HL-60 (cell line): ENCODE data around the gene ZSCAN5B.
"Not testable (repeated sequence)": the region's sequence is repeated elsewhere in the genome, so short reads cannot be mapped to it uniquely, and the experiment has no call there.

Experiments used
- DNase-seq, 2 experiments: peaks; one replicate each; pipeline ENCODE4 v3.0.0-alpha.2; 2010 to 2020; ENCODE audit warnings: low read depth in 1 of 2, low spot score in 1 of 2
- H3K27ac ChIP-seq: fragments of 250-450 bp; sonication (Bioruptor Pico); replicated peaks from 2 replicates; pipeline ENCODE4 v1.5.1; 2020; ENCODE audit warnings: mild to moderate bottlenecking, moderate library complexity
- H3K27me3 ChIP-seq: fragments of 250-450 bp; sonication (Bioruptor Pico); 2 replicates; pipeline ENCODE4 v1.5.1; 2021; ENCODE audit warnings: mild to moderate bottlenecking, moderate library complexity; ENCODE audit not compliant: insufficient read depth, poor library complexity, severe bottlenecking
- H3K4me3 ChIP-seq: replicated peaks from 2 replicates; pipeline ENCODE4 v1.5.1; 2011; ENCODE audit warnings: mild to moderate bottlenecking, control low read depth, low read length; ENCODE audit not compliant: insufficient read depth
- GABPA ChIP-seq: IDR thresholded peaks from 2 replicates; pipeline ENCODE4 v1.6.1; 2012; ENCODE audit warnings: low read depth
- POLR2AphosphoS5 ChIP-seq: IDR thresholded peaks from 2 replicates; pipeline ENCODE4 v1.6.1; 2012; ENCODE audit warnings: low read depth
- REST ChIP-seq: IDR thresholded peaks from 2 replicates; pipeline ENCODE4 v1.6.1; 2012; ENCODE audit warnings: low read depth; ENCODE audit not compliant: insufficient replicate concordance
- SPI1 ChIP-seq: IDR thresholded peaks from 2 replicates; pipeline ENCODE4 v1.6.1; 2012; ENCODE audit warnings: low read depth, mild to moderate bottlenecking, borderline replicate concordance
- long read RNA-seq: library from polyadenylated mRNA; unstranded; transcript quantifications from one replicate; pipeline ENCODE4 v2.0.0, GENCODE V29; 2020
- TF ChIP-seq, protein P1 (sequence below): IDR thresholded peaks from one replicate; pipeline ENCODE4 v1.5.1; 2011; ENCODE audit warnings: low read length, control low read depth, inconsistent platforms; ENCODE audit not compliant: insufficient read depth

ZSCAN5B gene, protein sequence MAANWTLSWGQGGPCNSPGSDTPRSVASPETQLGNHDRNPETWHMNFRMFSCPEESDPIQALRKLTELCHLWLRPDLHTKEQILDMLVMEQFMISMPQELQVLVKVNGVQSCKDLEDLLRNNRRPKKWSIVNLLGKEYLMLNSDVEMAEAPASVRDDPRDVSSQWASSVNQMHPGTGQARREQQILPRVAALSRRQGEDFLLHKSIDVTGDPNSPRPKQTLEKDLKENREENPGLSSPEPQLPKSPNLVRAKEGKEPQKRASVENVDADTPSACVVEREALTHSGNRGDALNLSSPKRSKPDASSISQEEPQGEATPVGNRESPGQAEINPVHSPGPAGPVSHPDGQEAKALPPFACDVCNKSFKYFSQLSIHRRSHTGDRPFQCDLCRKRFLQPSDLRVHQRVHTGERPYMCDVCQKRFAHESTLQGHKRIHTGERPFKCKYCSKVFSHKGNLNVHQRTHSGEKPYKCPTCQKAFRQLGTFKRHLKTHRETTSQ
- long read RNA-seq: 0 reads

DNA sequence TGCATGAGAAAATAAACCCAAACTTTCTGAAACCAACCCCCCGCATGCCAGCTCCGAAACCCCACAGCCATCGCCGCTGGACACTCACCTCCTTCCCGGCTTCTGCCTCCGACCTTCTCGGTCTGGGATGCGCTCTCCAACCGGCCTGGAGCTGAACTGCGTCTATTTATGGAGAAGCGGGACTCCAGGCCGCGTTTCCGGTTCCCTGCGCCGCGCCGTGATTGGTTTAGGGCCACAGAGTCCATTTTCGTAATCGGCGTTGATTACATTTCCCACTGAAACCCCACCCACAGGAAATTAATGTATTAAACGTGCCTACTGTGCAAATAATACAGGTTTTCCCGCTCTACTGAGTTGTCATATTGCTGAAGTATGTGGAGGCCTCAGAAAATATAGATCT lies at the start of gene ZSCAN5B:
ZSCAN5B (minus strand) TSS at position 138 of the 400 bp plus-strand sequence. CDS start 4,731 bp downstream, outside the sequence.
- not testable (repeated sequence) for H3K27me3 ChIP-seq, DNase-seq, H3K27ac ChIP-seq, H3K4me3 ChIP-seq

GRCh38 chr19:56245764-56246163 lies 48.2 kb upstream of the ZSCAN5B start:
- not testable (repeated sequence) for DNase-seq, H3K4me3 ChIP-seq, H3K27me3 ChIP-seq, H3K27ac ChIP-seq

DNA sequence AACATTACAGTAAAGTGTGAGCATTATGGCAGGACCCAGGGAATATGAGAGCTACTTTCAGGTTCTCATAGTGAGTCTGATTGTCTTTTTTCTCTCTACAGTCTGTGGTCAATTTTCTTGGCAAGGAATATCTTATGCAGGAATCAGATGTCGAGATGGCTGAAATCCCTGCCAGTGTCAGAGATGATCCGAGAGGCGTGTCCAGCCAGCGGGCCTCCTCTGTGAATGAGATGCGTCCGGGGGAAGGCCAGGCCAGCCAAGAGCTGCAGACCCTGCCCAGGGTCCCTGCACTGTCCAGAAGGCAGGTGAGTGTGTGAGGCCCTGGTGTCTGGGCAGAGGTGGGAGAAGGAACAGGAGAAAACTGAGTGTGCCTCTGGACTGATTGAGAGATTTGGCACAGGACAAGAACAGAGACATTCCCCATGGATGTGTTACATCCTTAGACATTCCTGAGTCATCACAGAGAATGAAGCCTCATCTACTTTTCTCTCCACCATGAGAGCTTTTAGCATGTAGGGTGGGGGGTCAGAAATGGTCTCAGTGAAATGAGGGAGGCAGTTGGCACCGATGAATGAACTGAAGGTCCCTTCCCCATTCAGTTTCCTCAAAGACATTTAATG lies 47.6 kb upstream of the ZSCAN5B start:
- H3K4me3 ChIP-seq: no peak overlapping the region
- no peak for DNase-seq
- H3K27ac ChIP-seq: no peak overlapping the region
- TF ChIP-seq SPI1 (no peak), REST (no peak), POLR2AphosphoS5 (no peak), GABPA (no peak)
- TF ChIP-seq, protein P1, sequence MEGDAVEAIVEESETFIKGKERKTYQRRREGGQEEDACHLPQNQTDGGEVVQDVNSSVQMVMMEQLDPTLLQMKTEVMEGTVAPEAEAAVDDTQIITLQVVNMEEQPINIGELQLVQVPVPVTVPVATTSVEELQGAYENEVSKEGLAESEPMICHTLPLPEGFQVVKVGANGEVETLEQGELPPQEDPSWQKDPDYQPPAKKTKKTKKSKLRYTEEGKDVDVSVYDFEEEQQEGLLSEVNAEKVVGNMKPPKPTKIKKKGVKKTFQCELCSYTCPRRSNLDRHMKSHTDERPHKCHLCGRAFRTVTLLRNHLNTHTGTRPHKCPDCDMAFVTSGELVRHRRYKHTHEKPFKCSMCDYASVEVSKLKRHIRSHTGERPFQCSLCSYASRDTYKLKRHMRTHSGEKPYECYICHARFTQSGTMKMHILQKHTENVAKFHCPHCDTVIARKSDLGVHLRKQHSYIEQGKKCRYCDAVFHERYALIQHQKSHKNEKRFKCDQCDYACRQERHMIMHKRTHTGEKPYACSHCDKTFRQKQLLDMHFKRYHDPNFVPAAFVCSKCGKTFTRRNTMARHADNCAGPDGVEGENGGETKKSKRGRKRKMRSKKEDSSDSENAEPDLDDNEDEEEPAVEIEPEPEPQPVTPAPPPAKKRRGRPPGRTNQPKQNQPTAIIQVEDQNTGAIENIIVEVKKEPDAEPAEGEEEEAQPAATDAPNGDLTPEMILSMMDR: no peak
- no peaks in the 10 kb centered on the region for H3K27me3 ChIP-seq

DNA sequence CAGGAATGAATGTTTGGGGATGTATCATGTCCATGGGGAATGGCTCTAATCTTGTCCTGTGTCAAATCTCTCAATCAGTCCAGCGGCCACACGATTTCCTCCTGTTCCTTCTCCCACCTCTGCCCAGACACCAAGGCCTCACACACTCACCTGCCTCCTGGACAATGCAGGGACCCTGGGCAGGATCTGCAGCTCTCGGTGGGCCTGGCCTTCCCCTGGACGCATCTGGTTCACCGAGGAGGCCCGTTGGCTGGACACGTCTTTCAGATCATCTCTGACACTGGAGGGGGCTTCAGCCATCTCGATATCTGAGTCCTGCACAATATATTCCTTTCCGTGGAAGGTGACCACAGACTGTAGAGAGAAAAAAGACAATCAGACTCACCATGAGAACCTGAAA lies 25.9 kb upstream of the ZSCAN5B start:
- H3K27ac ChIP-seq: no peak overlapping the region
- no peak overlapping the region for H3K4me3 ChIP-seq
- H3K27me3 ChIP-seq: no peaks in the 10 kb centered on the region
- TF ChIP-seq REST: no peak
- TF ChIP-seq GABPA: no peak
- TF ChIP-seq, protein P1: no peak
- no peak for TF ChIP-seq POLR2AphosphoS5
- TF ChIP-seq SPI1: no peak
- DNase-seq: no peak
